HAP-1 (cell line): ENCODE results near the gene HSPB2.

ENCODE experiments used
- DNase-seq, 2 experiments: peaks; one replicate each; pipeline ENCODE4 v3.0.0-alpha.2; 2016 to 2020; ENCODE audit warnings: low spot score in 2 of 2
- H3K27me3 ChIP-seq: fragments of 250-450 bp; sonication (Bioruptor Pico); 2 replicates; pipeline ENCODE4 v1.5.1; 2020; ENCODE audit warnings: low read depth, mild to moderate bottlenecking, moderate library complexity
- H3K36me3 ChIP-seq: fragments of 250-450 bp; sonication (Bioruptor Pico); replicated peaks from 2 replicates; pipeline ENCODE4 v1.5.1; 2020; ENCODE audit warnings: mild to moderate bottlenecking
- H3K4me1 ChIP-seq: fragments of 250-450 bp; sonication (Bioruptor Pico); 2 replicates; pipeline ENCODE4 v1.5.1; 2020; ENCODE audit warnings: mild to moderate bottlenecking
- H3K4me3 ChIP-seq: fragments of 250-450 bp; sonication (Bioruptor Pico); 2 replicates; pipeline ENCODE4 v1.5.1; 2020; ENCODE audit warnings: mild to moderate bottlenecking, moderate library complexity
- H3K9me3 ChIP-seq: fragments of 250-450 bp; sonication (Bioruptor Pico); 2 replicates; pipeline ENCODE4 v1.5.1; 2020; ENCODE audit warnings: mild to moderate bottlenecking, moderate library complexity
- in situ Hi-C: fragments of 300-500 bp; cut with MboI; formaldehyde crosslinking; loops from 3 replicates; pipeline ENCODE4 v1.14.3; 2020; ENCODE audit warnings: low sequenced_read_pairs, inconsistent platforms, mixed read lengths

The HSPB2 gene

GRCh38 chr11:111957663-111958444 is 45.3 kb downstream of the HSPB2 start:
- in situ Hi-C loops, result no loop called here
- Histone ChIP-seq H3K27me3 (no peaks in the 10 kb centered on the region), H3K36me3 (no peaks in the 10 kb centered on the region), H3K4me3 (no peak overlapping the region), H3K4me1 (no peaks in the 10 kb centered on the region), H3K9me3 (no peaks in the 10 kb centered on the region)
- no peak for DNase-seq

GRCh38 chr11:111960916-111961315 is 48.4 kb downstream of the HSPB2 start:
- Histone ChIP-seq H3K9me3 (no peaks in the 10 kb centered on the region), H3K27me3 (no peaks in the 10 kb centered on the region), H3K36me3 (no peaks in the 10 kb centered on the region), H3K4me3 (no peak overlapping the region), H3K4me1 (peaks cover 11% of the 10 kb centered on the region)
- no peak for DNase-seq
- in situ Hi-C loops, result no loop called here

GRCh38 chr11:111961389-111962300 is 49.1 kb downstream of the HSPB2 start:
- H3K4me1 ChIP-seq, result peaks cover 11% of the 10 kb centered on the region
- in situ Hi-C loops, result no loop called here
- no peaks in the 10 kb centered on the region for H3K9me3 ChIP-seq
- no peaks in the 10 kb centered on the region for H3K36me3 ChIP-seq
- H3K4me3 ChIP-seq, result no peak overlapping the region
- no peaks in the 10 kb centered on the region for H3K27me3 ChIP-seq
- no peak for DNase-seq
